Measurements from ENCODE around the gene CD63. TPM values are rescaled to one million over a fixed set of nuclear protein-coding genes. Genes with fewer than 3 reads are reported as not detected.

Gene CD63, protein sequence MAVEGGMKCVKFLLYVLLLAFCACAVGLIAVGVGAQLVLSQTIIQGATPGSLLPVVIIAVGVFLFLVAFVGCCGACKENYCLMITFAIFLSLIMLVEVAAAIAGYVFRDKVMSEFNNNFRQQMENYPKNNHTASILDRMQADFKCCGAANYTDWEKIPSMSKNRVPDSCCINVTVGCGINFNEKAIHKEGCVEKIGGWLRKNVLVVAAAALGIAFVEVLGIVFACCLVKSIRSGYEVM
- 1,000 to 10,000 TPM in 1 of 4 donors, 100 to 1,000 TPM in 3; 727 to 1,052 (median 875) TPM for total RNA-seq

DNA sequence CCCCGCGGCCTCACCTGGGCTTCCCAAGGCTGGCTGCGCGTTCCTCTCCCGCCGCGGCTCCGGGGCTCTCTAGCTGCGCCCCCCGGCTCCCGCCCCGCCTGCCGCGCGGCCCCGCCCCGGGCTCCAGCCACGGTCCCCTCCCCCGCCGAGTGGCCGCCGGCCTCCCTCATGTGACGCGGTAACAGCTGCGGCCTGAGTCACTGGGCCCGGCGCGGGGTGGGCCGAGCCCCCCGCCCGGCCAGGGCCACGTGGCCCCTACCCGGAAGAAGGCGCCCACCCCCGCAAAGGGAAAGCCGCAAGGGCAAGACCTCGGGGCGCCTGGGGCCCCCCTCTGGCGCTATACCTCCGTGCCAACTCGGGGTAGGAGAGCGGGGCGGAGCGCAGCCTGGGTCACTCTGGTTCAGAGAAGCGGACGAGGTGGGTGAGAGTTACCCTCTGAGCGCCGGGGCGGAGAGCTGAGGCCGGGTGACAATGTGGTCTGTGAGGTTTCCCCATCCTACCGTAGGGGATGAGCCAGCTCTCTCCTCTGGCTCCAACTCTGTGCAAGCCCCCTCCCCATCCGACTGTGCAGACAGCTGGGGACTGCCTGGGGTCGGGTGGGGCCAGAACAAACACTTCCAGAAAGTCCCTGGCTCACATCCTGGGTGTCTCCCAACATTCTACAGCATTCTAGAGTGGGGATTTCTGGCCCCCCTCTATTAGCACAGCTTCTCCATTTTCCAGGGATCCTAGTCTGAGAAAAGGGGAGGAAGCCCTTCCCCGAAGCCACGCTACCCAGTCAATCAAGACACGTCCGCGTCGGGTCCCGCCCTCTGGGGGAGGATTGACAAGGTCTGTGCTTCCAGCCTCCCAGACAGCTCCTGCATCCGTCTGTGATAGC lies at the start of gene CD63:
Gene CD63, minus strand, starts transcription at position 71 of the 880 bp plus-strand sequence. CDS start 668 bp downstream, outside the sequence.
- TF ChIP-seq, protein P1, sequence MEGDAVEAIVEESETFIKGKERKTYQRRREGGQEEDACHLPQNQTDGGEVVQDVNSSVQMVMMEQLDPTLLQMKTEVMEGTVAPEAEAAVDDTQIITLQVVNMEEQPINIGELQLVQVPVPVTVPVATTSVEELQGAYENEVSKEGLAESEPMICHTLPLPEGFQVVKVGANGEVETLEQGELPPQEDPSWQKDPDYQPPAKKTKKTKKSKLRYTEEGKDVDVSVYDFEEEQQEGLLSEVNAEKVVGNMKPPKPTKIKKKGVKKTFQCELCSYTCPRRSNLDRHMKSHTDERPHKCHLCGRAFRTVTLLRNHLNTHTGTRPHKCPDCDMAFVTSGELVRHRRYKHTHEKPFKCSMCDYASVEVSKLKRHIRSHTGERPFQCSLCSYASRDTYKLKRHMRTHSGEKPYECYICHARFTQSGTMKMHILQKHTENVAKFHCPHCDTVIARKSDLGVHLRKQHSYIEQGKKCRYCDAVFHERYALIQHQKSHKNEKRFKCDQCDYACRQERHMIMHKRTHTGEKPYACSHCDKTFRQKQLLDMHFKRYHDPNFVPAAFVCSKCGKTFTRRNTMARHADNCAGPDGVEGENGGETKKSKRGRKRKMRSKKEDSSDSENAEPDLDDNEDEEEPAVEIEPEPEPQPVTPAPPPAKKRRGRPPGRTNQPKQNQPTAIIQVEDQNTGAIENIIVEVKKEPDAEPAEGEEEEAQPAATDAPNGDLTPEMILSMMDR (IDR thresholded peaks at IDR 0.05; ENCODE audit: low read depth) = no peak

DNA sequence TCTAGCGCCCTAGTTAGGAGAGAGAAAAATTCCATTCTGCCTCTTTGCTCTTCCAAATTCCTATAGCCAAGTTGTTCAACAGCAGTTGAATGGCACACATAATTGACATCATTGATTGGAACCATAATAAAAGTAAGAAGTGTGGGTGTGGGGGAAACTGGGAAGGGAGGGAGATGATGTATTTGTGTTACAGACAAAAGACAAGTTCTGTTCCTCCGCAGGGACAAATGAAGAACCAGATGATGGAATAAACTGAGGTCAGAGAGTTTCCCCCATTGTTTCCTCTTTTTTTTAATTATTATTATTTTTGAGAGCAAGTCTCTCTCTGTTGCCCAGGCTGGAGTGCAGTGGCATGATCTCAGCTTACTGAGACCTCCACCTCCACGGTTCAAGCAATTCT lies 49.0 kb upstream of the CD63 start:
- TF ChIP-seq, protein P1 (IDR thresholded peaks at IDR 0.05; ENCODE audit: low read depth) = no peak

DNA sequence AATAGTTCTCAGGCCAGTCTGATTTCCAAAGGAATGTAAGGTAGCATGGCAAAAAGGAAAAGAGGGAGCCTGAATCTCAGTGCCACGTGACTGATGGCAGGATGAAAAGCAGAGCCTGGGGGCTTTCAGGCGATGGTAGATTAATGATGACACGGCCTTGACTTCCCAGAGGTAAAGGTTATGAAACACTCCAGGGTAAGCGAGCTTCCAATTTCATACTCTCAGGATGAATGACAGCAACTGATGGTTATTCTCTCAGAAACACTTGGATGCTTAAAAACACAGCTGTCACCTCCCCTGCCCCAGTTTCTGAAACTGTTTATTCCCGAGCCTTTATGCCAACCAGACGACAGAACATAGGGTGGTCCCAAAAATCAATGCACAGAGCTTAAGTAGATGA lies 42.9 kb upstream of the CD63 start:
- TF ChIP-seq, protein P1 (IDR thresholded peaks at IDR 0.05; ENCODE audit: low read depth) = no peak

DNA sequence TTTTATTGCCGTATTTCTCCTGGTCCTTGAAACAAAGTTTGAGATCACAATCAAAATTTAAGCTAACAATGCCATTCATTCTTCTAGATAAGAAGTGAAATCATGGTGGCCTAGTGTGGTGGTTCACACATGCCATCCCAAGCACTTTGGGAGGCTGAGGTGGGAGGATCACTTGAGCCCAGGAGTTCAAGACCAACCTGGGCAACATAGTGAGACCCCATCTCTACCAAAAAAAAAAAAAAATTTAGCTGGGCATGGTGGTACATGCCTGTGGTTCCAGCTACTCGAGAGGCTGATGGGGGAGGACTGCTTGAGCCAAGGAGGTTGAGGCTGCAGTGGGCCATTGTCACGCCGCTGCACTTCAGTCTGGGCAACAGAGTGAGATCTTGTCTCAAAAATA lies 38.3 kb upstream of the CD63 start:
- TF ChIP-seq, protein P1 (IDR thresholded peaks at IDR 0.05; ENCODE audit: low read depth) = no peak

DNA sequence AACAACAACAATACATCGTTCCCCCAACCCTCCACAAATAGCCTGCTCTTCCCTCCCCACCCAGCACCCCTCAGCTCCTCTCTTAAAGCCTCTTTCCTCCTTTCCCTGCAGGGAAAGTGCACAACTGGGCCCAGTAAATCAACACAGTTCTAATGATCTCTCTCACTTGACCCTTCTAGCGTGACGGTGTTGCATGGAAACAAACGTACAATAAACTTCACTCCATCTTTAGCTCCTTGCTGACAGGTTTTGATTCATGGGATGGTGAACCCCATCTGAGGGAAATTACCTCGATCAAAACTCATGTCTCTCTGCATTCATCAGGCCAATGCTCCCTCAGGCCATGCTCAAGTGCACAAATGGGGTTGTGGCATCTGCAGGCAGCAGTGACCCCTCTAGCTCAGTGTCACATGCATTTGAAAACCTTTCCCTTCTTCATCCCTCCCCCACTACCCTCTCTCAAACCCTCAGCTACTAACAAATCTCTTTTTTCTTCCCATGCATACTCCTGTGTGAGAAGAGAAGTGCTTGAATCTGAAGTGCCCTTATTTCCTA lies 37.0 kb upstream of the CD63 start:
- TF ChIP-seq, protein P1 (IDR thresholded peaks at IDR 0.05; ENCODE audit: low read depth) = no peak

DNA sequence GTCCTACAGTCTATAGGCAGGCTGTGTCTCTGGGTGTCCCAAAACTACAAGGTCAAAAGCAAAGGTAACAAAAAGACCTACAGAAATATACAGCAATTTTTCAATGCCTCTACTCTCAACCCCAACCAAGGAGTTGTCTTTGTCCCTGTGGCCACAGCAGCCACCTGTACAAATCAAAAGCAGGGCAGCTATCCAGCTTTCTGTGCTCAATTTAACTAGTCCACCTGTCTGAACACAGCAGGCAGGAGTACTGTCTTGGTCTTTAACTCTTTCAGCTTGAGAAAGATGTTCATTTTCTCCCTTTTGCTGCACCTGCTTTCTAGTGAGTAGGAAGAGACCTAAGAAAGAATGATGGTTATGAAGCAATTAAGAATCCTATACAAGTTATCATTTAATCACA lies 33.8 kb upstream of the CD63 start:
- TF ChIP-seq, protein P1 (IDR thresholded peaks at IDR 0.05; ENCODE audit: low read depth) = no peak

DNA sequence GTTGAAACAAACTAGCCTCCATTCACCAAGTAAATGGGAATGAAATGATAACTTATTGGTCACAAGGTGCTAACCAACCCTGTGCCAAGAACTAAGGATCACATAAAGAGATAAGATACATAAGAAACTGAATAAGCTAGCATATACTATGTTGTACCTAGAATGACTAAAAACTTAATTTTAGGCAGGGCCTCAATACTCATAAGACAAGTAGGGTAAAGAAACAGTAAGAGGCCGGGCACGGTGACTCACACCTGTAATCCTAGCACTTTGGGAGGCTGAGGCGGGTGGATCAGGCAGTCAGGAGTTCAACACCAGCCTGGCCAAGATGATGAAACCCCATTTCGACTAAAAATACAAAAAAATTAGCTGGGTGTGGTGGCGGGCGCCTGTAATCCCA lies 31.9 kb upstream of the CD63 start:
- TF ChIP-seq, protein P1 (IDR thresholded peaks at IDR 0.05; ENCODE audit: low read depth) = no peak

All from subcutaneous adipose tissue (tissue), 4 donors.